Dermis microvascular lymphatic vessel endothelial cell (primary cell): ENCODE results near the gene SNCB. TPM values are rescaled to one million over a fixed set of nuclear protein-coding genes. Genes with fewer than 3 reads are reported as not detected.

Source experiments
- DNase-seq, 2 donors: peaks; one replicate each; pipeline versions ENCODE4 v3.0.0 to v3.0.0-alpha.2; 2010; ENCODE audit warnings: low read depth in 2 of 2
- total RNA-seq: library from RNA; depleted of rRNA; stranded (reverse); fragments of >200 nt; gene quantifications from 2 replicates; pipeline ENCODE4 v1.2.1, GENCODE V29; 2014

SNCB gene
- 0.76 and 1.2 TPM in 2 replicates for total RNA-seq

DNA sequence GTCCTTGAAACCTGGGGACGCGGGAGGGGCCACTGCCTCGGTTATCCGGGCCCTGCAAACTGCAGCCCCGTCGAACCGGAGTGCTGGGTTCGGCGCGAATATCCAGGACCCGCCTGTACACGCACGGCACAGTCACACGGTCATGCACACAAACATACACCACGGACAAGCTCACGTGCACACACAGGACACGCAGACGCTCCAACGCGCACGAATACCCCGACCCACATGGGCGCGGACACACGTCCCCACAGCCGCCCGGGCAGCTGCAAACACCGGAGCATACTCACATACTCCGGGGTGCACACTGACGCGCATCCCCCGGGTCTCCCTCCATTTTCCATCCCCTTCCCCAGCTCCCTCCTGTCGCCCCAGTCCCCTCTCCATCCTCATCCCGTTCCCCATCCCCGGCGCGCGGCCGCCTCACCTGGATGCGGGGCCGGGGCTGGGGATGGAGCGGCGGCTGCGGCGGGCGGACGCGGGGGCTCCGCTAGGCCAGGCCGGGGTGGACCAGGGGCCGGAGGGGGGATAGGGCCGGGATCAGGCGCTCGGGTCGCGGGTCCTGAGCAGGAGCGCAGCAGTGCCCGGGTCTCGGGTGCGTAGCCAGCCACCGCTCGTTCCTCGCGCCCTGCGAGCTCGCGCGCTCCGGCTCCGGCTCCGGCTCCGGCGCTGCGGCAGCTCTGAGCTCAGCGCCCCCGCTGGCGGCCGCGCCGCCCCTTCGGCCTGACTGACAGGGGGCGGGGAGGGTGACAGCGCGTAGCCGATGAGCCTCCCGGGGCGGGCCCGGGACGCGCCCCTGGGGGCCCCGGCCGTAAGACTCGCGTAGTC lies at the start of gene SNCB, which contains the start of gene EIF4E1B:
Gene SNCB, minus strand, starts transcription at position 682 of the 828 bp plus-strand sequence. CDS start 880 bp downstream, outside the sequence.
Gene EIF4E1B, plus strand, starts transcription at position 823 of the 828 bp plus-strand sequence. CDS start 12,113 bp downstream, outside the sequence.
- DNase-seq: peak in 1 of 2 donors; percentile 69

DNA sequence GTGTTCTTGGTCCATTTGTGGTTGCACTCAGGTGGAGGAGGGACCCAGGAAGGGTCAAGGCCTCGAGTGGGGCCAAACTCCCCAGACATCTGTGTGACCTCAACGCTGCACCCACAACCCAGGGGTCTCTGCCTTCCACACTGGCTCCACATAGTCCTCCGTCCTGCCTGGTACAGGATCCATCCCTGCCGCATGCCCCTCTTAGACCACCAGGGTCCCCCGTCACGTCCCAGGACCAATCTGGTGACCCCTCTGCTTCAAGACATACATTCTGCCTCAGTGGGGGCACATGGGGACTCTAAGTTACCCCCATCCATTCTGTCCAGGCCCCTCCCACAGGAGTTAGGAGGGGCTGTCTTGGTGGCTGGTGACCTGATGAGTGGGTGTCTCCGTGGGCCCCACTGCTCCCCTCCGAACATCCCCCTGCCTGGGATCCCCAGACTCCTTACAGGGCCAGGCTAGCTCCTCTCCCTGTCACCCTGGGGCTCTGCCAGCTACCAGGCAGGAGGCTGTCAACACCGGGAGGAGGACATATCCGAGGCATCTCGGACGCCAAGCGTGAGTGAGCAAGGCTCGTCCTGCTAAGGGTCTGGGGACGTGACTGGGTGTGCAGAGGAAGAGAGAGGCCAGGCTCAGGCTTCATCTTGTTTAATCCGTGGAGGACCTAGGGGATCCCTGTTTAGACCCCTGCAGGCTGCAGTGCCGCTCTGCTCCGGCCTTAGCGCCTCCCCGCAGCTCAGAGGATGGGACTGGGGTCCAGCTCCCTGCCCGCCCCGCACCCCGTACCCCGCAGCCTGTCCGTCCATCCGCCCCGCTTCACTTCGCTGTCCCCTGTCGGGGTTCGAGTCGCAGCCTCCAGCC lies 49.3 kb upstream of the SNCB start:
- no peak for DNase-seq

DNA sequence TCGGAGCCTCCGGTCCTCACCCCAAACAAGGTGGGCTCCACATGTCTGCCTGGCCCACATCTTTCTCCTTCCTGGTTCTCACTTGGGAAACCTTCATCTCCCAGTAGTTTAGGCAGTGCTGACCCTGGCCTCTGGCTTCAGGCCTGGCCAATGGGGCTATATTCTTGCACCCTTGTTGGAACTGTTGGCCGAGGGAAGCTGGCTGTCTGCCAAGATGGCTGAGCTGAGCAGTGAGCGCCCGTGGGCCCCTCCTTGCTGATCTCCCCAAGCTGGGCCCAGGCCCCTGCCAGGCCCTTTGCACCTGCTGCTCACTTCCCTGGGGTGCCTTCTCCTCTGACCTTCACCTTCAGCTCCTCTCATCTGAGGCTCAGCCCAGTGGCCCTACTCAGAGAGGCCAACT lies 48.2 kb upstream of the SNCB start:
- DNase-seq: no peak

DNA sequence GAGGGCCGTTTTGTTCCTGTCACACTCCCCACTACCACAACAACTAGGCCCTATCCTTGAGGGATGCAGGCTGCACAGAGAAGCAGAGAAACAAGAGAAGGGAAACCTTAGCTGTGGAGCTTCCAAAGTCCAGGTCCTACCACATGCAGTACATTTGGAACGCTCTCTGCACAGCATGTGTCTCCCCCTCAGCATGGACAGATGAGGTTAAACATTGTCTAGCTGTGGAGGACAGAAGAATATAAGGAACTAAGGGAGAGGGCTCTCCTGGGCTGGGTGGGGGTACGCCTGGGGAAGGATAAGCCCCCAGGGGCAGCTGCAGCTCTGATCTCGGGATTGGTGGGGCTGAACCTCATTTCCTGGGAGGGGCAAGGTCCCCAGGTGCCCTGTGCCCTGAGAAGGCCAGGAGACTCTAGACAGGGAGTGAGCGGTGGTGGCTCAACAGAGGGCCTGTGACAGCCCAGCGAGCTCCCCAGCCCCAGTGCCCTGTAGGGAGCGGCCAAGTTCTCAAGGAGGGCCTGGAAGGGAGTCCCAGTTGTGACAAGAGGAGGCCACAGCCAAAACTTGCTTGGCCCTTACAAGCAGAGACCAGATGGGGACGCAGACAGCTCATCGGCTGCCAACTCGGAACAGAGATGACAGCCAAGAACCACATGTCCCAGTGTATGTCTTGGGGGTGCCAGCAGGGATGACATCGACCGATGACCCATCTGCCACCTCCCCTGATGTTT lies 47.0 kb upstream of the SNCB start:
- DNase-seq: no peak

DNA sequence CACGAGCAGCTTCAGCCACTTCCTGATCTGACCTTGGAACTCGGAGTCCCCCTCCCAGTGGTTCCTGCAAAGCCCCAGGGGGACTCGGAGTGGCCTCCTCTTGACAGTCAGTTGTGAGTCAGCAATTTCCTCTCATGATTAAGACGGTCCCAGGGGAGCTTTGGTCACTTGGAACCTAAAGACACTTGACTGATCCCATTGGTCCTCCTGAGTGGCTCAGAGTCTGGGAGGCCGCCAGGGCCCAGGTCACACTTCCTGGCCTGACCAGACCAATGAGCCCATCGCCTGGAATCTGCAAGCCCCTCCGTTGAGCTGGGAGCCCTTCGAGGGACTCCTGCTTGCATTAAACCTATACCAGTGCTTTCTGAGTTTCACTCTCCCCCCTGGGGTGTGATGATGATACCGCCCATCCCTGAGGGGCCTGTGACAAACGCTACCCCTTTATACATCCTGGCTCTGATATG lies 46.1 kb upstream of the SNCB start:
- peak in 1 of 2 donors; percentile 44 for DNase-seq

DNA sequence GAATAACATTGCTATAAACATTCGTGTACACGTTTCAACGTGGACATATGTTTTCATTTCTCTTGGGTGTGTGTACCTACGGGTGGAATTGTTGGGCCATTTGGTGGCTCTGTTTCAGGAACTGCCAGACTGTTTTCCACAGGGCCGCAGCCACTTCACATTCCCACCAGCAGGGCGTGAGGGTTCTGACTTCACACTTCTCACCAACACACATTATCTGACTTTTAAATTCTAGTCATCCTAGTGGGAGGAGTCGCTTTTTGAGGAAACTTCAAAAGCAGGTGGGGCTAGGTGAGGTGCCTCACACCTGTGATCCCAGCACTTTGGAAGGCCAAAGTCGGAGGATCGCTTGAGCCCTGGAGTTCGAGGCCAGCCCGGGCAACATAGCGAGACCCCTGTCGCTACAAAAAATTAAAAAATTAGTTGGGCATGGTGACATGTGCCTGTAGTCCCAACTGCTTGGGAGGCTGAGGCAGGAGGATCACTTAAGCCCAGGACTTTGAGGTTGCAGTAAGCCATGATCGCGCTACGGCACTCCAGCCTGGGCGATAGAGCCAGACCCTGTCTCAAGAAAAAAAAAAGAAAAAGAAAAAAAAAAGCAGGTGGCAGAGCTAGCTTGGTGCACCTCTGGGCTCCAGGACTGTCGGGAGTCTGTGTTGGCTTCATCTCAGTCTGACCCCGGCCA lies 45.5 kb upstream of the SNCB start:
- no peak for DNase-seq

DNA sequence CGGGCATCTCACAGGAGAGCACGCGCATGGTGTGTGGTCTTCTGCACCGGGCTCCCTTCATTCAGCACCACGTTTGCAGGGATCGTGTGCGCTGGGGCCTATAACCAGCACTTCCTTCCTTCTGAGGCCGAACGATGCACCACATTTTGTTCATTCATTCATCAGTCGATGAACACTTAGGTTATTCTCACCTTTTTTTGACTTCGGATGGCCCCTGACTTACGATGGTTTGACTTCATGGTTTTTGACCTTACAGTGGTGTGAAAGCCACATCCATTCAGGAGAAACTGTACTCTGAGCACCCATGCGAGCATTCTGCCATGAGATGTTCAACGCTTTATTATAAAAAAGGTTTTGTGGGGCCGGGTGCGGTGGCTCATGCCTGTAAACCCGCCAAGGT lies 44.5 kb upstream of the SNCB start:
- no peak for DNase-seq

DNA sequence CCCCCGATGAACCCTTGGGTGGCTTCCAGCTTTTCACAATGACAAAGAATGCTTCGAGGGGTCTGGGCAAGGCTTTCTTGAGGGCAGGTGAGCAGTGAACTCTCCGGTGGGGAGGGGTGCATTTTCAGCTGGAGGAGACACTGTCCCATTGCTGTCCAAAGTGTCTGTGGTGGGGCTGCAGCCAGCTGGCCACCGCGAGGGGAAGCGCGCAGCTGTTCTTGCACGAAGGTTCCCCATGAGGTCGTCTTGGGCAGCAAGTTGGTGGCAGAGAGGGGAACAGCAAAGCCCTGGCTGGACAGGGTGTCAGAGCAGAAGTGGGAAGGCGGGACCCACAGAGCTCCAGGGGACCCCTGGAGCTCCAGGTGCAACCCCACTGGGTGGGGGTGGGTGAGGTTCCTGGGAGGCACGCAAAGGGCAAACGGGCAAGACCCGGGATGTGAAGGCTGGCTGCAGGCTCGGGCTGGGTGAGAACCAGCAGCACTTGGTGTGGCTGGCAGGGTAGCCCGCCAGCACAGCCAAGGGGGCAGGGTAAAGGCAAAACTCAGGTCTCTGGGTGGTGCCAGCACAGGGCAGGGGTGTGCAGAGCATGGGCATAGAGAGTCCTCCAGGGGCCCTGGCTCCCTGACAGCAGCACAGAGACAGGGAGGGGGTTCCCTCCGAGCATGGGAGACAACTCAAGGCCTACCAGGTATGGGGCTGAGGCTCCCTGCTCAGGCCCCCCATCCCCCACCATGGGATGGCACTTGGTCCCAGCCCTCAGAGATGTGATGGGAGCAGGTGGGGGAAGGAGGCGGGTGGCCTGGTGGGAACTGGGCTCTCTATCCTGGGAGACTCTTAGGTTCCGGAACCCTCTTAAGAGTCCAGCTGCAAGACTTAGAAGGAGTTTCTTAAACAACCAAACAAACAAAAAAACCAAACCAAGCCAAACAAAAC lies 43.6 kb upstream of the SNCB start:
- no peak for DNase-seq

DNA sequence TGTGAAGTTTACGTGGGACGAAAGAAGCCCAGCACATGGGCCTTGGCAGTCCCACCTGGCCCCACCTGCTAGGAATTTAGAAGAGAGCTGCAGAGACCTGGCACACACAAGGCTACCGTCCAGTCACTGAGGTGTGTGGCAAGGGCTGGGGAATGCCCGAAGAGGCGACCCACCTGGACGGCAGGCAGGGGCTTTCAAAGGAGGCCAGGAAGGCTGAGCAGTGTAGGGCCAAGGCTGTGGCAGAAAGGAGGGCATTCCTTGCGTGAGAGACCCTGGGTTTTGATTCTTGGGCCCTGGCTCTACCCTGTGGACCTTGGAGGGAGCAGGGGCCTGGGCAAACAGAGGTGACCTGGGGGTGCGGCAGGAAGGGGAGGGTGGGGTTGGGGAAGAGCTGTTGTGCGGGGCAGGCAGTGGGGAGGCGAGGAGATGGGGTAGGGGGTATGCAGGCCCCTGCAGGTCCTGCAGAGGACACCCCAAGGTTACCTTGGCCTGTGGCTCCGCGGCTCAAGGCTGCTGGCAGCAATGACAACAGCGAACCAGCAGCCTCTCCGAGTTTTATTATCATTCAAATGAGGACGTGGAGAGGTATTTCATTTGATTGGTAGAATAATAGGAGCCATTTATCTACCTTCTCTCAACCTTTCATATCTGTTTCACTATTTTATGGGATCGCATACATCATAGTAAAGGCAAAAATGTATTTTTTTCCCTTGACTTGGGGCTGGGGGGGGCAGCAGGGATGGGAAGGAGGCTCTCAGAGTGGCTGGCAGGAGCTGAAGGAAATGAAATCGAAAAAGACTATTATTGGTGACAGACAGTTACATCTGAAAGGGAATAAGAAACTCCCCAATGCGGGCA lies 41.8 kb upstream of the SNCB start:
- no peak for DNase-seq

DNA sequence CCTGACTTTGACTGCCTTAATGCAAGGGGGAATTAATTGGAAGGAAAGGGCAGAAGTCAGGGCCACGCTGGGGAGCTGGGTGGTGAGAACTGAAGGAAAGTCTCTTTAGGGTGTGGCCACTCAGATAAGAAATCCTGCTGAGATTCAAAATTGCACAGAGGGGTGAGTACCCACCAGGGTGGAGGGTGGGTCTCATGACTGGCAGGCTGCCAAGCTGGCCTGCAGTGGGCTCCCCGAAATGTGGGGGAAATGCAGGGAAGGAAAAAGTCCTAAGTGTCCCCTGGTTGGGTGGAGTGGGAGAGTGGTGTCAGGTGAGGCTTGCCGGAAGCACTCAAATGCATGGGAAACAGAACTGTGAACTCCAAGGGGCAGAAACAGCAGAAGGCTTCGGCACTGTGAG lies 41.1 kb upstream of the SNCB start:
- no peak for DNase-seq

DNA sequence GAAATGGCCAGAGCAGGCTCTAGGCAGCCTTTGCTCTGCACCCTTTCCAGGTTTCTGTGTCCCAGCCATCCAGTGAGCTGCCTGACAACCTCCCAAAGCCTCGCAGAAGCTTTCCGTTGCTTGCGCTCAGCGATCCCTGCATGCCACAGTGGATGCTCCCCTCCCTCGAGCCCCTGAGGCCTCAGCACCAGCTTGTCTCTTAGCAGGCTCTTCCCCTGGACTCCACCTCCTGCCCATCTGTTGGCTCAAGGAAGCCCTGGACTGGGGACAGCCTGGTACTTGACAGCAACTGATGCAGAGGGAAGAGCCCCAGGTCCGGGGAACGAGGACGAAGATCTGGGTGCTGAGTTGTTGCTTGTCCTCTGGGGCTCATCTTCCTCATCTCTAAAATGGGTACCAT lies 40.1 kb upstream of the SNCB start:
- no peak for DNase-seq

DNA sequence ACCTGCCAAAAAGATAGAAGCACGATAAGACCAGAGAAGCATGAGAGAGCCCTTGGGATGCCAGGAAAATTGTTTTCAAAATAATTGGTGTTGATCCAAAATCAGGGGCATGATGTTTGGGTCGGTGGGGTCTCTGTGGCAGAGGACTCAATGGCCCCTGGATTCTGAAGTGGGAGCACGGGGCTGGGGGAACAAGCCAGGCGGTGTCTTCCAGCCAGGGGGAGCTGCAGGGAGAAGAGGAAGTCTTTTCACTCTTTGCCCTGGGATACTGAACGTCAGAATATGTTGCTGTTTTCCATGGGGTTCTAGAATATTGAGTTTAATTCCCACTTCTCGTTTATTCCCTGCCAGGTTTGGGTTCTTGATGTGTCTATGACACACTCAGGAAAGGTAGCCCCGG lies 37.3 kb upstream of the SNCB start:
- DNase-seq: no peak

DNA sequence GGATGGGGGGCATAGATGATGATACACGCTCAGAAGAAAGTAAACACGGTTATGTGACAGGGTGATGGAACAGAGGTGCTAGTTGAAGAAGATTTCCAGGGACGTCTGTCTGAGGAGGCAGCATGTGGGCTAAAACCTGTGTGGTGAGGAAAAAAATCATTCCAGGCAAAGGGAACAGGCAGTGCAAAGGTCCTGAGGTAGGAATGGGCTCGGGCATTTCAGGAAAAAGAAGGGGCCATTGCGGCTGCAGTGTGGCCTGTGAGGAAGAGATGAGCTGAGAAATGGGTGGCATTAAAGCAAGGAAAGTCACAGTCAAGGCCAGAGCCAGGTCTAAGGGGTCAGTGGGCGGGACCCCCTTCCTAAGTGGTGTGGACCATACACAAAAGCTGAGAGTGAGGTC lies 35.2 kb upstream of the SNCB start:
- no peak for DNase-seq

DNA sequence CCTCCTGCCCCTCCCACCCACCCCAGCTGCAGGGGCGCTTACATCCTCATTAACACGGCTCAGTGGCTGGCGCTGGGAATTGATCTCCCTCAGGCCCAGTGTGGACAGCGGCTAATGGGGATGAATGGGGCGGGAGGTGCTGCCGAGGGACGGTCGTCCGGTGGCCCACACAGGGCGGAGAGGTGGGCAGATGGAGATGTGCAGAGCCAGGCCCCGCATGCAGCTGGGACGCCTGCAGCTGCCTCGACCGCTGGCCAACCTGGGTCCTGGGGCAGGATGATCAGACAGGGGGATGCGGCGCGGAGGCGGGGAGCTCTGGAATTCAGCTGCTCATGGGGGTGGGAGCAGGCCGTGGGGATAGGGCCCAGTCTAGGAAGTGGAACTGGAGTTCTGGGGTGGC lies 34.6 kb upstream of the SNCB start:
- no peak for DNase-seq

DNA sequence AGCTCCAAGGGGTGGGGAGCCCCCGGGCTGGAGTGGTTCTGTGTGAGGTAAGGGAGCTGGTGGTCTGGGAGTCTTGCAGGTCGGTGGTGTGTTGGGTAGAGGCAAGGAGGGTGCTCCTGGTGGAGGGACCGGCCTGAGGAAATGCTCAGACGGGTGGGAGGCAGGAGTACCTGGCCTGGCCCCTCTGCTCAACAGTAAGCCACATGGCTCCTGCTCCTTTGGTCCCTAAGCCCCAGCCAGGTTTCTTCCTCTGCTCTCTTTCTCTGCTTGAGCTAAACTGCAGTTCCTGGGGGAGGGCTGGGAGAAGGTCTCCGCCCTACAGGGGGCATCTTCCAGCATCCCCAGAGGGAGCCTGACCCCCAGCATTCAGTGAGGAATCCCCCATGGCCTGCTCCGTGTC lies 34.1 kb upstream of the SNCB start:
- DNase-seq: no peak

DNA sequence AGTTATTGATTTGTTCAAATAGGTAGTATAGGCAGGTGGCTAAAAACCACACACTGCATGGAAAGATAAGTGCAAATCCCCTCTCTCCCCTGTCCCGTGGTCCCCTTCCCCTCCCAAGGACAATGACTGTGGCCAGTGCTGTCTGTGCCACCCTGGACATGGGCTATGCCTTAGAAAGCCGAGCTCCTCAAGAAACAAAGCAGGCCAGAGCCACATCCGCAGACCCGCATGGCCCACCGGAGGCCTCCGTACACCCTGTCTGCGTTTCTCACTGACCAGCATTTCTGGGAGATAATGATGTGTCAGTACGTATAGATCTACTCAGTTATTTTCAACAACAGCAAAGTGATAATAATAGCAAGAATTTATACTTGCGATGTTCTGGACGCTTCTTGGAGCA lies 33.2 kb upstream of the SNCB start:
- no peak for DNase-seq

DNA sequence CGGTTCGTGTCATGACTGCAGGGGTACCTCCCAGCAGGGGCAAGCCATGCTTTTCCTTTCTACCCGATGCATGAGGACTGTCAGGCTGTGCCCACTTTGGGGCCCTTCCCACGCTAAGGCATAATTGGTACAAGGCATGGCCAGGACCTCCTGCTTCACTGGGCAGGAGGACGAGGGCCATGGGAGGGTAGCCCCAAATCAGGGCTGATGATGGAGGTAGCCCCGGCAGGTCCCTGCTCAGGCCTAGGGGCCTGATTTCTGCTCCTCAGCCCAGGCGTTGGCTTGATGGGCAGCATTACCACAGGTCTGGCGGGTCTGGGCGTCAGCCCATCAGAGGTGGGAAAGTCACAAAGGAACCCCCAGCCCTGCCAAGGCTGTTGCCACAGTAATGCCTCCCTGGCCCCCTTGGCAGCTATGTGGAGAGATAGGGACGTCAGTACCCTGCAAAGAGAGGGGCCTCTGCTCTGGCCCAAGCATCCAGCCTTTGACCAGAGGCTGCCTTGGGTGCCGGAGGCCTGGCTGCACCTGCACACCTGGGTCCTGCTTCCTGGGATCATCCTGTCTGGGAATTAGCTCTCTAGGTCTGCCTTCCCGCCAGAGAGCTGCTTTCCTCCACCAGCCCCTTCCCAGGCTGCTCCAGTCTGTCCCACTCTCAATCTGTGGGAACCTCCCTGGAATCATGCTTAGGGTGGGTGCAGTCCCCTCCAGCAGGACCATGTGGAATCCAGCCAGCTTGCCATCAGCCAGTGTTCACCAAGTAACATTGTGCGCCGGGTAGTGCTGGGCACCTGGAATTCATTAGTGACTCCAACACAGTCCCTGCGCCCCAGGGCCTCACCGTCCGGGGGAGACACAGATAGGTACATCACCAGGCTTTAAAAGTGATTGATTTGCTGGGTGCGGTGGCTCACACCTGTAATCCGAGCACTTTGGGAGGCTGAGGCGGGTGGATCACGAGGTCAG lies 32.3 kb upstream of the SNCB start:
- no peak for DNase-seq

DNA sequence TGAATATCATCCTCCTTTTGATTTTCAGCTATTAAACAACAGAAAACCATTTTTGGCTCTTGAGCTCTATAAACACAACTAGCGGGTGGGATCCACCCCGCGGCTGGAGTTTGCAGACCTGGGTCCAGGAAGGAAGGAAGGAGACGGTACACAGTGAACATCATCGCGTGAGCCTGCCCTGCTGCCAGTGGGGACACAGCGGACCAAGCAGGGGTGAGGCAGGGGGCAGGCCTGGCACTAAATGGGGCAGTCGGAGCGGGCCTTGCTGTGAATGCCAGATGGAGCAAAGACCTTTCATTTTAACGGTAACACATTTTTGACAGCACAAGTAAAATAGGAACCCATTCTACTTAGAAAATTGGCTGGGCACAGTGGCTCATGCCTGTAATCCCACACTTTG lies 31.3 kb upstream of the SNCB start:
- no peak for DNase-seq
